ENCODE measurements around the gene RNASEH1. TPM values are rescaled to one million over a fixed set of nuclear protein-coding genes. Genes with fewer than 3 reads are reported as not detected.

Gene RNASEH1
- total and polyA plus RNA-seq, 2 of the 4 experiments (the other 2 are of a cell fraction) = 23.5 to 23.7 TPM

DNA sequence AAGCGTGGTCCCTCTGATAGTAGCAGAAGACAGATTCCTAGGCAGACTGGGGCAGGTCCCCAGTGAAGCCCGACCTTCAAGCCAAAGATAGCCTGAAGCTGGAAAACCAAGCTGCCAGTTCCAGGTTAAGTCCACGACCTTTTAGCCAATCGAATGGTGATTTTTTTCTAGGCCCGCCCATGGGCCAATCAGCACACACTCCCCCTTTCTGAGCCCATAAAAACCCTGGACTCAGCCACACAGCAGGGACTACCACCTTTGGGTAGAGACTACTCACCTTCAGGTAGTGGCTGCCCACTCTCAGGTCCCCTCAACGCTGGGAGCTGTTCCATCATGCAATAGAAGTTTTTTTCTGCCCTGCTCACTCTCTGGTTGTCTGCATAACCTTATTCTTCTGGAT, 24.3 kb downstream of the RNASEH1 start:
- CTCF ChIA-PET = no interaction called here
- no peak overlapping the region for H4K8ac ChIP-seq (ENCODE audit: low read depth in 2 of 2, low read length in 2 of 2)

More for the DNA sequence above, 24.3 kb downstream of the RNASEH1 start:
- H2BK15ac ChIP-seq (ENCODE audit: low read depth, low read length) = no peak overlapping the region
- H3K4me2 ChIP-seq (ENCODE audit: low read depth, low read length) = no peak overlapping the region
- H3K14ac ChIP-seq (replicated peaks; ENCODE audit: low read depth, low read length) = no peak overlapping the region
- no peak overlapping the region for H3K27ac ChIP-seq (ENCODE audit: insufficient read depth, low read length)
- H3K18ac ChIP-seq (ENCODE audit: low read depth, low read length) = no peak overlapping the region
- H3K4ac ChIP-seq (ENCODE audit: low read depth, low read length) = 0 out of 2 replicates have a peak overlapping the region, but pooled peaks have one; percentile 7
- no peak overlapping the region for H2AFZ ChIP-seq (replicated peaks; ENCODE audit: low read length, poor library complexity)
- peak overlapping the region; percentile 62 for H2AK9ac ChIP-seq (replicated peaks; ENCODE audit: low read depth, low read length, poor library complexity)
- no peak overlapping the region for H3K23ac ChIP-seq (ENCODE audit: low read depth, low read length)
- no peaks in the 10 kb centered on the region for H3K27me3 ChIP-seq (ENCODE audit: control insufficient read depth, insufficient read depth, low read length)
- no peaks in the 10 kb centered on the region for H3K36me3 ChIP-seq (ENCODE audit: control insufficient read depth, insufficient read depth, low read length)
- POLR2A ChIA-PET (ENCODE audit: unreplicated experiment) = no interaction called here
- H3K4me3 ChIP-seq (ENCODE audit: insufficient read depth, low read depth, low read length) = no peak overlapping the region
- WGBS, 2 experiments (ENCODE audit: extremely low coverage in 2 of 2, insufficient read length in 1 of 2) = no CpG with 5 or more reads among the region's 6 CpGs
- H4K20me1 ChIP-seq (ENCODE audit: insufficient read depth, low read length) = no peaks in the 10 kb centered on the region
- no peak overlapping the region for H2BK20ac ChIP-seq (ENCODE audit: low read depth, low read length)
- peaks cover 10% of the 10 kb centered on the region; the same call in 1 of the 2 replicates for H3K9me1 ChIP-seq (ENCODE audit: insufficient read depth, low read length)
- H4K91ac ChIP-seq (ENCODE audit: insufficient read depth, low read depth, low read length) = no peak overlapping the region; the same call in 1 of the 2 replicates
- no peak overlapping the region for H4K5ac ChIP-seq (ENCODE audit: low read depth, low read length)
- no peak overlapping the region for H2AK5ac ChIP-seq (ENCODE audit: low read depth, low read length)
- DNase-seq (no peak), ATAC-seq (ENCODE audit: low read depth) (no peak)
- H2BK5ac ChIP-seq (ENCODE audit: low read depth, low read length, poor library complexity, severe bottlenecking) = no peak overlapping the region
- no peaks in the 10 kb centered on the region for H3K9me3 ChIP-seq (ENCODE audit: control insufficient read depth, insufficient read depth, low read length)
- no peak overlapping the region for H2BK120ac ChIP-seq (ENCODE audit: low read depth, low read length)
- peaks cover 13% of the 10 kb centered on the region for H3K4me1 ChIP-seq (ENCODE audit: control insufficient read depth, insufficient read depth, low read length)
- dilution Hi-C loops (cut with HindIII; ENCODE audit: low sequenced_read_pairs, unreplicated experiment) = no loop called here
- H3K56ac ChIP-seq (ENCODE audit: extremely low read depth, insufficient read depth, low read length) = no peak overlapping the region
- peaks cover 0 to 9% of the 10 kb centered on the region in 2 experiments; a peak in 2 of 4 replicates for H3K79me1 ChIP-seq (ENCODE audit: low read depth in 1 of 2, low read length in 2 of 2)
- no peak overlapping the region for H3K9ac ChIP-seq (ENCODE audit: low read depth, low read length)
- TF ChIP-seq POLR2A (IDR thresholded peaks at IDR 0.05; ENCODE audit: low read depth, low read length) = no peak
- TF ChIP-seq RFX5 (IDR thresholded peaks at IDR 0.05; ENCODE audit: low read depth, low read length) = no peak
- TF ChIP-seq MAZ (IDR thresholded peaks at IDR 0.05; ENCODE audit: borderline replicate concordance, low read depth, low read length) = no peak
- no peak for TF ChIP-seq SMC3 (IDR thresholded peaks at IDR 0.05; ENCODE audit: low read depth, low read length)
- TF ChIP-seq BHLHE40 (IDR thresholded peaks at IDR 0.05; ENCODE audit: low read depth, low read length) = no peak
- TF ChIP-seq MAFK (IDR thresholded peaks at IDR 0.05; ENCODE audit: low read depth, low read length) = no peak
- no peak for TF ChIP-seq FOS (IDR thresholded peaks at IDR 0.05; ENCODE audit: low read depth, low read length)
- TF ChIP-seq CHD1 (IDR thresholded peaks at IDR 0.05; ENCODE audit: low read depth, low read length) = no peak
- TF ChIP-seq CEBPB (IDR thresholded peaks at IDR 0.05; ENCODE audit: low read depth, low read length) = no peak
- TF ChIP-seq, protein P1, sequence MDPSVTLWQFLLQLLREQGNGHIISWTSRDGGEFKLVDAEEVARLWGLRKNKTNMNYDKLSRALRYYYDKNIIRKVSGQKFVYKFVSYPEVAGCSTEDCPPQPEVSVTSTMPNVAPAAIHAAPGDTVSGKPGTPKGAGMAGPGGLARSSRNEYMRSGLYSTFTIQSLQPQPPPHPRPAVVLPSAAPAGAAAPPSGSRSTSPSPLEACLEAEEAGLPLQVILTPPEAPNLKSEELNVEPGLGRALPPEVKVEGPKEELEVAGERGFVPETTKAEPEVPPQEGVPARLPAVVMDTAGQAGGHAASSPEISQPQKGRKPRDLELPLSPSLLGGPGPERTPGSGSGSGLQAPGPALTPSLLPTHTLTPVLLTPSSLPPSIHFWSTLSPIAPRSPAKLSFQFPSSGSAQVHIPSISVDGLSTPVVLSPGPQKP (IDR thresholded peaks at IDR 0.05; ENCODE audit: borderline replicate concordance, low read depth, low read length) = no peak
- no peak for TF ChIP-seq RAD21 (IDR thresholded peaks at IDR 0.05; ENCODE audit: low read length)
- TF ChIP-seq, protein P2, sequence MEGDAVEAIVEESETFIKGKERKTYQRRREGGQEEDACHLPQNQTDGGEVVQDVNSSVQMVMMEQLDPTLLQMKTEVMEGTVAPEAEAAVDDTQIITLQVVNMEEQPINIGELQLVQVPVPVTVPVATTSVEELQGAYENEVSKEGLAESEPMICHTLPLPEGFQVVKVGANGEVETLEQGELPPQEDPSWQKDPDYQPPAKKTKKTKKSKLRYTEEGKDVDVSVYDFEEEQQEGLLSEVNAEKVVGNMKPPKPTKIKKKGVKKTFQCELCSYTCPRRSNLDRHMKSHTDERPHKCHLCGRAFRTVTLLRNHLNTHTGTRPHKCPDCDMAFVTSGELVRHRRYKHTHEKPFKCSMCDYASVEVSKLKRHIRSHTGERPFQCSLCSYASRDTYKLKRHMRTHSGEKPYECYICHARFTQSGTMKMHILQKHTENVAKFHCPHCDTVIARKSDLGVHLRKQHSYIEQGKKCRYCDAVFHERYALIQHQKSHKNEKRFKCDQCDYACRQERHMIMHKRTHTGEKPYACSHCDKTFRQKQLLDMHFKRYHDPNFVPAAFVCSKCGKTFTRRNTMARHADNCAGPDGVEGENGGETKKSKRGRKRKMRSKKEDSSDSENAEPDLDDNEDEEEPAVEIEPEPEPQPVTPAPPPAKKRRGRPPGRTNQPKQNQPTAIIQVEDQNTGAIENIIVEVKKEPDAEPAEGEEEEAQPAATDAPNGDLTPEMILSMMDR (conservative IDR thresholded peaks at IDR 0.05; ENCODE audit: low read depth, low read length) = no peak
- no peak for TF ChIP-seq MXI1 (IDR thresholded peaks at IDR 0.05; ENCODE audit: borderline replicate concordance, low read depth, low read length)
- TF ChIP-seq, protein P3, sequence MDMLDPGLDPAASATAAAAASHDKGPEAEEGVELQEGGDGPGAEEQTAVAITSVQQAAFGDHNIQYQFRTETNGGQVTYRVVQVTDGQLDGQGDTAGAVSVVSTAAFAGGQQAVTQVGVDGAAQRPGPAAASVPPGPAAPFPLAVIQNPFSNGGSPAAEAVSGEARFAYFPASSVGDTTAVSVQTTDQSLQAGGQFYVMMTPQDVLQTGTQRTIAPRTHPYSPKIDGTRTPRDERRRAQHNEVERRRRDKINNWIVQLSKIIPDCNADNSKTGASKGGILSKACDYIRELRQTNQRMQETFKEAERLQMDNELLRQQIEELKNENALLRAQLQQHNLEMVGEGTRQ (IDR thresholded peaks at IDR 0.05; ENCODE audit: low read depth, low read length) = no peak
- no peak for TF ChIP-seq RCOR1 (IDR thresholded peaks at IDR 0.05; ENCODE audit: insufficient replicate concordance, low read length)
- TF ChIP-seq NFE2L2 (IDR thresholded peaks at IDR 0.05; ENCODE audit: low read depth, low read length) = no peak
- intact Hi-C loops (cut with micrococcal nuclease) = no loop called here
- BruUV-seq (replicated peaks) = no TSS peak
- in situ Hi-C loops (cut with MboI; ENCODE audit: low sequenced_read_pairs) = no loop called here
